NCI-H82 treated with DMSO at 0.1 percent for 48 hours (cell line): ENCODE results near the gene INO80B.
"Not testable (repeated sequence)": the region's sequence is repeated elsewhere in the genome, so short reads cannot be mapped to it uniquely, and the experiment has no call there.

Experiments
- DNase-seq: peaks from one replicate; lab custom pipeline; 2025; ENCODE audit not compliant: unreplicated experiment; lab: John Stamatoyannopoulos, UW

INO80B gene

GRCh38 chr2:74425523-74425922, 29.4 kb upstream of the INO80B start:
- DNase-seq: no peak

GRCh38 chr2:74426181-74426758, 28.6 kb upstream of the INO80B start:
- DNase-seq: no peak

GRCh38 chr2:74427551-74427950, 27.3 kb upstream of the INO80B start:
- no peak for DNase-seq

- no peak for DNase-seq
These were observed 26.2 kb upstream of the INO80B start for GRCh38 chr2:74428675-74429074.

- DNase-seq: no peak
These were observed 25.1 kb upstream of the INO80B start for GRCh38 chr2:74429487-74430451.

GRCh38 chr2:74430502-74430901, 24.4 kb upstream of the INO80B start:
- DNase-seq: no peak

GRCh38 chr2:74436111-74436805, 18.6 kb upstream of the INO80B start:
- DNase-seq: no peak

GRCh38 chr2:74436848-74437695, 17.8 kb upstream of the INO80B start:
- DNase-seq: no peak

GRCh38 chr2:74438248-74438647, 16.6 kb upstream of the INO80B start:
- no peak for DNase-seq

GRCh38 chr2:74439373-74439772, 15.5 kb upstream of the INO80B start:
- DNase-seq: peak; percentile 55

- no peak for DNase-seq
These were observed 15.0 kb upstream of the INO80B start for GRCh38 chr2:74439803-74440377.

GRCh38 chr2:74440378-74441169, 14.3 kb upstream of the INO80B start:
- DNase-seq: peak; percentile 71

- DNase-seq: no peak
These were observed 13.7 kb upstream of the INO80B start for GRCh38 chr2:74441170-74441689.

- no peak for DNase-seq
These were observed 13.0 kb upstream of the INO80B start, which contains the start of gene RTKN for GRCh38 chr2:74441690-74442482. TSS of gene RTKN (minus strand) at chr2:74441937. CDS start at chr2:74441816, 121 bp downstream.

GRCh38 chr2:74442483-74443297, 12.2 kb upstream of the INO80B start:
- not testable (repeated sequence) for DNase-seq

- DNase-seq: no peak
These were observed 10.2 kb upstream of the INO80B start for GRCh38 chr2:74444498-74445318.
